ENCODE measurements around the gene PPIH. TPM values are rescaled to one million over a fixed set of nuclear protein-coding genes. Genes with fewer than 3 reads are reported as not detected.

Gene PPIH
- total and polyA plus RNA-seq, 2 experiments from 2014 or later = 66.5 to 122 TPM

- Histone ChIP-seq H3K27ac (ENCODE audit: low read depth) (no peak overlapping the region), H3K27me3 (ENCODE audit: insufficient read depth) (no peaks in the 10 kb centered on the region), H3F3A (replicated peaks; ENCODE audit: low read depth) (0 out of 2 replicates have a peak, but pooled peaks cover 9% of the 10 kb centered on the region), H2AFZ (no peak overlapping the region), H3K36me3 (ENCODE audit: insufficient read depth) (peaks cover 5% of the 10 kb centered on the region; the same call in 1 of the 2 replicates), H3K79me2 (replicated peaks; ENCODE audit: insufficient read depth) (peaks cover 56% of the 10 kb centered on the region), H3K4me2 (no peak overlapping the region), H3K4me3 (no peak overlapping the region), H3K4me1 (ENCODE audit: insufficient read depth) (no peaks in the 10 kb centered on the region), H4K20me1 (replicated peaks; ENCODE audit: insufficient read depth) (peaks cover 25% of the 10 kb centered on the region), H3K9me2 (ENCODE audit: insufficient read depth) (no peaks in the 10 kb centered on the region)
- peaks cover 36% of the 10 kb centered on the region for H3K36me3 Mint-ChIP-seq (ENCODE audit: low read depth)
- no peaks in the 10 kb centered on the region for H3K4me1 Mint-ChIP-seq
- no peak overlapping the region for H3K27ac Mint-ChIP-seq
- no peaks in the 10 kb centered on the region for H3K9me3 Mint-ChIP-seq
- H3K4me3 Mint-ChIP-seq = no peak overlapping the region
- DNase-seq (ENCODE audit: low spot score) (no peak), ATAC-seq (no peak)
- peaks cover 2% of the 10 kb centered on the region for H3K27me3 Mint-ChIP-seq (ENCODE audit: insufficient read depth, low read depth, poor library complexity)
- TF ChIP-seq ZNF331 (CRISPR knock-in tag; IDR thresholded peaks at IDR 0.05; ENCODE audit: low read depth) (no peak), CREB1 (CRISPR knock-in tag; IDR thresholded peaks at IDR 0.05; ENCODE audit: low read depth) (no peak), ZNF114 (CRISPR knock-in tag; IDR thresholded peaks at IDR 0.05) (no peak), STAT1 (IDR thresholded peaks at IDR 0.05; ENCODE audit: unreplicated experiment) (no peak), EZH2 (IDR thresholded peaks at IDR 0.05; ENCODE audit: low read depth, unreplicated experiment) (no peak), NANOG (IDR thresholded peaks at IDR 0.05; ENCODE audit: borderline replicate concordance) (no peak), CTCF (conservative IDR thresholded peaks at IDR 0.05; ENCODE audit: low read depth in 2 of 2) (no peak), POLR2AphosphoS5 (IDR thresholded peaks at IDR 0.05; ENCODE audit: low read depth) (no peak), ETS1 (IDR thresholded peaks at IDR 0.05) (no peak), JUNB (IDR thresholded peaks at IDR 0.05; ENCODE audit: unreplicated experiment) (no peak), ZNF462 (CRISPR knock-in tag; IDR thresholded peaks at IDR 0.05) (no peak), EZH2phosphoT487 (IDR thresholded peaks at IDR 0.05; ENCODE audit: unreplicated experiment) (no peak)
- TF ChIP-seq, protein P1, sequence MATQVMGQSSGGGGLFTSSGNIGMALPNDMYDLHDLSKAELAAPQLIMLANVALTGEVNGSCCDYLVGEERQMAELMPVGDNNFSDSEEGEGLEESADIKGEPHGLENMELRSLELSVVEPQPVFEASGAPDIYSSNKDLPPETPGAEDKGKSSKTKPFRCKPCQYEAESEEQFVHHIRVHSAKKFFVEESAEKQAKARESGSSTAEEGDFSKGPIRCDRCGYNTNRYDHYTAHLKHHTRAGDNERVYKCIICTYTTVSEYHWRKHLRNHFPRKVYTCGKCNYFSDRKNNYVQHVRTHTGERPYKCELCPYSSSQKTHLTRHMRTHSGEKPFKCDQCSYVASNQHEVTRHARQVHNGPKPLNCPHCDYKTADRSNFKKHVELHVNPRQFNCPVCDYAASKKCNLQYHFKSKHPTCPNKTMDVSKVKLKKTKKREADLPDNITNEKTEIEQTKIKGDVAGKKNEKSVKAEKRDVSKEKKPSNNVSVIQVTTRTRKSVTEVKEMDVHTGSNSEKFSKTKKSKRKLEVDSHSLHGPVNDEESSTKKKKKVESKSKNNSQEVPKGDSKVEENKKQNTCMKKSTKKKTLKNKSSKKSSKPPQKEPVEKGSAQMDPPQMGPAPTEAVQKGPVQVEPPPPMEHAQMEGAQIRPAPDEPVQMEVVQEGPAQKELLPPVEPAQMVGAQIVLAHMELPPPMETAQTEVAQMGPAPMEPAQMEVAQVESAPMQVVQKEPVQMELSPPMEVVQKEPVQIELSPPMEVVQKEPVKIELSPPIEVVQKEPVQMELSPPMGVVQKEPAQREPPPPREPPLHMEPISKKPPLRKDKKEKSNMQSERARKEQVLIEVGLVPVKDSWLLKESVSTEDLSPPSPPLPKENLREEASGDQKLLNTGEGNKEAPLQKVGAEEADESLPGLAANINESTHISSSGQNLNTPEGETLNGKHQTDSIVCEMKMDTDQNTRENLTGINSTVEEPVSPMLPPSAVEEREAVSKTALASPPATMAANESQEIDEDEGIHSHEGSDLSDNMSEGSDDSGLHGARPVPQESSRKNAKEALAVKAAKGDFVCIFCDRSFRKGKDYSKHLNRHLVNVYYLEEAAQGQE (IDR thresholded peaks at IDR 0.05; ENCODE audit: unreplicated experiment) = no peak
Measured at GRCh38 chr1:42713293-42713692, 55.1 kb downstream of the PPIH start.

Measured in GM23338 (cell line).